Measurements from ENCODE around the gene ORMDL1.

- TF ChIP-seq POLR2AphosphoS5 (IDR thresholded peaks at IDR 0.05; ENCODE audit: insufficient read depth in 1 of 2, low read depth in 1 of 2) (no peak), CTCF (IDR thresholded peaks at IDR 0.05) (no peak), POLR2A (IDR thresholded peaks at IDR 0.05) (no peak)
Measured at GRCh38 chr2:189799531-189799930, 15.4 kb upstream of the ORMDL1 start.
